Measurements from ENCODE around the gene ST7.

- no peak for TF ChIP-seq JUND (IDR thresholded peaks at IDR 0.05; ENCODE audit: low read length)
- no peak for TF ChIP-seq CTCF (IDR thresholded peaks at IDR 0.05; ENCODE audit: control extremely low read depth in 1 of 3, insufficient read depth in 1 of 3, low read depth in 1 of 3, low read length in 3 of 3)
- TF ChIP-seq EP300 (IDR thresholded peaks at IDR 0.05; ENCODE audit: borderline replicate concordance in 1 of 2, low read depth in 2 of 2, low read length in 2 of 2) = no peak
- TF ChIP-seq EGR1 (IDR thresholded peaks at IDR 0.05; ENCODE audit: borderline replicate concordance, low read depth, low read length) = no peak
- no peak for TF ChIP-seq RFX5 (IDR thresholded peaks at IDR 0.05; ENCODE audit: borderline replicate concordance, low read depth, low read length)
- TF ChIP-seq MAX (IDR thresholded peaks at IDR 0.05) = no peak
- TF ChIP-seq ZNF274 (IDR thresholded peaks at IDR 0.05; ENCODE audit: borderline replicate concordance, extremely low read depth, low read length) = no peak
- no peak for TF ChIP-seq TBP (IDR thresholded peaks at IDR 0.05; ENCODE audit: low read depth, low read length)
- TF ChIP-seq YY1 (IDR thresholded peaks at IDR 0.05; ENCODE audit: low read depth, low read length) = no peak
Measured at GRCh38 chr7:116970238-116970910, 17.1 kb downstream of the ST7 start.

All from H1 (cell line).